Lung (tissue), 12 donors: ENCODE results near the gene HSPB7. TPM values are rescaled to one million over a fixed set of nuclear protein-coding genes. Genes with fewer than 3 reads are reported as not detected.
"Not testable (repeated sequence)": the region's sequence is repeated elsewhere in the genome, so short reads cannot be mapped to it uniquely, and the experiment has no call there.

Experiments
- ATAC-seq: fragments of 200-7000 bp; cut with Tn5 transposase; one replicate; pipeline ENCODE4 v1.9.1; 2020; ENCODE audit warnings: moderate number of reproducible peaks; ENCODE audit not compliant: insufficient read depth, low FRiP score
- DNase-seq, 3 donors: peaks; one replicate each; pipeline ENCODE4 v3.0.0-alpha.2; 2013 to 2017
- H3K27ac ChIP-seq, 2 donors: one replicate each; pipeline ENCODE4 v1.5.1; 2013; ENCODE audit warnings: mild to moderate bottlenecking in 2 of 2, moderate library complexity in 2 of 2, control low read depth in 1 of 2, inconsistent platforms in 1 of 2, low read depth in 1 of 2, low read length in 1 of 2
- H3K27me3 ChIP-seq, 3 donors: one replicate each; pipeline ENCODE4 v1.5.1; 2013; ENCODE audit warnings: low read length in 2 of 3; ENCODE audit not compliant: control insufficient read depth in 3 of 3, insufficient read depth in 3 of 3
- H3K36me3 ChIP-seq, 4 donors: one replicate each; pipeline ENCODE4 v1.5.1; 2013; ENCODE audit warnings: low read length in 4 of 4, mild to moderate bottlenecking in 1 of 4, moderate library complexity in 1 of 4; ENCODE audit not compliant: control insufficient read depth in 4 of 4, insufficient read depth in 4 of 4
- H3K4me1 ChIP-seq, 5 donors: one replicate each; pipeline ENCODE4 v1.5.1; 2013; ENCODE audit warnings: low read length in 5 of 5, mild to moderate bottlenecking in 2 of 5, moderate library complexity in 1 of 5; ENCODE audit not compliant: control insufficient read depth in 5 of 5, insufficient read depth in 5 of 5
- H3K4me3 ChIP-seq: one replicate; pipeline ENCODE4 v1.5.1; 2013; ENCODE audit warnings: mild to moderate bottlenecking, control low read depth, moderate library complexity
- H3K9ac ChIP-seq, 2 donors: one replicate each; pipeline ENCODE4 v1.5.1; 2013; ENCODE audit warnings: low read length in 2 of 2, control low read depth in 1 of 2; ENCODE audit not compliant: insufficient read depth in 1 of 2
- H3K9me3 ChIP-seq, 4 donors: one replicate each; pipeline ENCODE4 v1.5.1; 2013; ENCODE audit warnings: low read length in 3 of 4, mild to moderate bottlenecking in 1 of 4, moderate library complexity in 1 of 4; ENCODE audit not compliant: control insufficient read depth in 4 of 4, insufficient read depth in 3 of 4
- CTCF ChIP-seq: IDR thresholded peaks from 2 replicates; pipeline ENCODE4 v1.5.1; 2012; ENCODE audit warnings: mild to moderate bottlenecking; ENCODE audit errors: control extremely low read depth, extremely low read depth
- WGBS, 2 donors: extraction: QIAGEN DNeasy Blood & Tissue Kit; methylation state at CpG; one replicate each; pipeline ENCODE4 v1.1.7; 2013; 5-methylcytosine and 5-hydroxymethylcytosine counted together
- polyA plus RNA-seq, 2 donors: library from polyadenylated mRNA; stranded (reverse); fragments of 200-250 nt; gene quantifications; one replicate each; pipeline ENCODE4 v1.2.1, GENCODE V29; 2013
- total RNA-seq, 2 donors: library from RNA; depleted of rRNA in 1 of 2; stranded (reverse); fragments of >200 nt in 1 of 2; gene quantifications; one replicate each; pipeline ENCODE4 v1.2.1, GENCODE V29; 2014 to 2021
- donor health status: control.
- donor health status: control.
- donor health status: Bipolar disorder and iron deficiency.
- donor health status: healthy.
- donor health status: DM: yes; HTN: yes; CAD: no.

HSPB7 gene
- total and polyA plus RNA-seq, 4 donors: 2.4 to 34.2 (median 11.4) TPM

GRCh38 chr1:16028237-16029002 lies 10.6 kb upstream of the HSPB7 start:
- no peak overlapping the region for H3K4me3 ChIP-seq
- no peak overlapping the region for H3K9ac ChIP-seq
- no peaks in the 10 kb centered on the region for H3K27me3 ChIP-seq
- 59 to 65% methylated on average over 19 of the region's 19 CpGs for WGBS, 2 donors
- no peak for ATAC-seq
- no peak for DNase-seq
- H3K36me3 ChIP-seq: no peaks in the 10 kb centered on the region
- H3K9me3 ChIP-seq: no peaks in the 10 kb centered on the region
- no peak for TF ChIP-seq CTCF
- H3K27ac ChIP-seq: no peak overlapping the region
- peaks cover 0 to 7% (median 0%) of the 10 kb centered on the region in 5 donors for H3K4me1 ChIP-seq

- no peak overlapping the region for H3K27ac ChIP-seq
- no peak for TF ChIP-seq CTCF
- H3K36me3 ChIP-seq: no peaks in the 10 kb centered on the region
- 10 to 11% methylated on average over 31 to 33 of the region's 33 CpGs for WGBS, 2 donors
- H3K4me3 ChIP-seq: no peak overlapping the region
- no peak for ATAC-seq
- DNase-seq: peak; percentile 64 to 78 (median 64)
- no peak overlapping the region for H3K9ac ChIP-seq
- no peaks in the 10 kb centered on the region for H3K9me3 ChIP-seq
- peaks cover 0 to 5% (median 0%) of the 10 kb centered on the region in 5 donors for H3K4me1 ChIP-seq
- H3K27me3 ChIP-seq: no peaks in the 10 kb centered on the region
Measured at GRCh38 chr1:16026723-16027484, 9.1 kb upstream of the HSPB7 start.

GRCh38 chr1:16026302-16026701 lies 8.5 kb upstream of the HSPB7 start:
- H3K27ac ChIP-seq, DNase-seq, H3K9ac ChIP-seq, H3K9me3 ChIP-seq, H3K4me1 ChIP-seq, H3K4me3 ChIP-seq, H3K36me3 ChIP-seq, ATAC-seq, H3K27me3 ChIP-seq: not testable (repeated sequence)
- 35 to 38% methylated on average over 8 to 9 of the region's 10 CpGs for WGBS, 2 donors

GRCh38 chr1:16023050-16023653 lies 5.3 kb upstream of the HSPB7 start:
- Histone ChIP-seq H3K27me3 (no peaks in the 10 kb centered on the region), H3K27ac (no peak overlapping the region), H3K9me3 (no peaks in the 10 kb centered on the region), H3K4me3 (no peak overlapping the region), H3K9ac (no peak overlapping the region), H3K4me1 (peaks cover 0 to 12% (median 6%) of the 10 kb centered on the region in 5 donors), H3K36me3 (no peaks in the 10 kb centered on the region)
- DNase-seq (no peak), ATAC-seq (no peak)
- TF ChIP-seq CTCF: no peak
- 84 to 91% methylated on average over 7 of the region's 7 CpGs for WGBS, 2 donors
